BJ (cell line): ENCODE results near the gene NCAPH2. TPM values are rescaled to one million over a fixed set of nuclear protein-coding genes. Genes with fewer than 3 reads are reported as not detected.

Experiments used
- CTCF ChIA-PET: fragments of 350-600 bp; formaldehyde crosslinking; extraction: SDS; loops from one replicate; lab custom pipeline; 2021; ENCODE audit warnings: antibody characterized with exemption, inconsistent platforms; lab: Yijun Ruan, JAX
- POLR2A ChIA-PET: fragments of 300-600 bp; sonication (Branson Sonifier 250); formaldehyde crosslinking; extraction: SDS; loops from one replicate; lab custom pipeline; 2021; ENCODE audit warnings: antibody characterized with exemption; lab: Charles Lee
- DNase-seq: peaks from one replicate; pipeline ENCODE4 v3.0.0-alpha.2; 2011; ENCODE audit warnings: low read depth
- H3K27me3 ChIP-seq: 2 replicates; pipeline ENCODE4 v1.6.0; 2011; ENCODE audit warnings: low read length; ENCODE audit not compliant: control insufficient read depth, insufficient read depth
- H3K36me3 ChIP-seq: 2 replicates; pipeline ENCODE4 v1.5.1; 2011; ENCODE audit warnings: low read length; ENCODE audit not compliant: control insufficient read depth, insufficient read depth
- H3K4me3 ChIP-seq: 2 replicates; pipeline ENCODE4 v1.5.1; 2011; ENCODE audit warnings: low read depth, mild to moderate bottlenecking, control low read depth, low read length
- CTCF ChIP-seq: IDR thresholded peaks from 2 replicates; pipeline ENCODE4 v1.5.1; 2011; ENCODE audit warnings: low read depth, mild to moderate bottlenecking, control low read depth, inconsistent platforms, low read length, moderate library complexity; ENCODE audit not compliant: insufficient read depth
- polyA minus RNA-seq: library from RNA; depleted of rRNA, polyadenylated mRNA; stranded (reverse); fragments of >200 nt; gene quantifications from 2 replicates; pipeline ENCODE4 v1.2.3, GENCODE V29; 2011; rRNA and poly(A)+ RNA removed
- polyA plus RNA-seq: library from polyadenylated mRNA; depleted of rRNA; stranded (reverse); fragments of >200 nt; gene quantifications from 2 replicates; pipeline ENCODE4 v1.2.3, GENCODE V29; 2011; rRNA removed

The NCAPH2 gene
- polyA plus RNA-seq (16.1 and 31.7 TPM in 2 replicates), polyA minus RNA-seq (22.3 and 29.2 TPM in 2 replicates)

DNA sequence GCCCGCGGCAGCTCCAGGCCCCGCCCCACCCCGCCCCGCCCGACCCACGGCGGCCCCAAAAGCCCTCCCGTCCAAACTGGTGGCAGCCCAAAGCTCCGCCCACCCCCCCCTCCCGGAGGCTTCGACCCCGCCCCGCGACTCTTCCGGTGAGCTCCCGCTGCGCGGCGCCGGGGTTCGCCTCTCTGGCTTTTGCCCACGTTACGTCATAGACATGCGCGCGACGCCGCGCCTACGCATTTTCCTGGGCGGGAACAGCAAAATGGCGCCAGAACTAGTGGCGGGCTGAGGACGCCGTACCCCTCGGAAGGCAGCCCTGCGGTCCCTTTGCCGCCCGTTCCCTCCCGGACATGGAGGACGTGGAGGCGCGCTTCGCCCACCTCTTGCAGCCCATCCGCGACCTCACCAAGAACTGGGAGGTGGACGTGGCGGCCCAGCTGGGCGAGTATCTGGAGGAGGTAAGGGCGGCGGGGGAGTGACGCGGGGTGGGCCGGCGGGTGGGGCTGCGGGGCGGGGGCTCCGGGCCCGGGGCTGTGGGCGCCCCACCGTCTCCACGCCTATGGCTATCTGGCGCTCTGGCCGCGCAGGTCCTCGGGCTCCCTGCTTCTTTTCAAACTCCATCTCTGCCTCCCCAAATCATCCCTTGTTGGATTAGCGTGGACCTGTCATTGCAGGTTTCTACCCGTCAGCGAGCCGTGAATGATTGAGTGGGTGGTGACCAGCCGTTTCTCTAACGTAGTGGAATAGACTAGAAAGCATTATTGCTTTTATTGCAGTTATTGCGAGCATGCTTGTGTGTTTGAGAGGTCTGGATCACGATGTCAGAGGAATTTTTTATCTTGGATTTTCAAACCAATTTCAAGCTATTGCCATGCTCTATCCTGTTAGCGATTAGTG lies at the start of gene NCAPH2:
Gene NCAPH2 (plus strand): TSS at position 234 of the 894 bp plus-strand sequence. CDS start 114 bp downstream, at position 348.
- H3K4me3 ChIP-seq = peak within 1 kb of the TSS; percentile 99
- POLR2A ChIA-PET = interaction anchor here (0.6 to 1.1 kb wide), 3 partner anchors 13 to 22 kb away, joined by 3 to 9 read pairs (median 4); partner anchors contain the start of genes SCO2 and TYMP

DNA sequence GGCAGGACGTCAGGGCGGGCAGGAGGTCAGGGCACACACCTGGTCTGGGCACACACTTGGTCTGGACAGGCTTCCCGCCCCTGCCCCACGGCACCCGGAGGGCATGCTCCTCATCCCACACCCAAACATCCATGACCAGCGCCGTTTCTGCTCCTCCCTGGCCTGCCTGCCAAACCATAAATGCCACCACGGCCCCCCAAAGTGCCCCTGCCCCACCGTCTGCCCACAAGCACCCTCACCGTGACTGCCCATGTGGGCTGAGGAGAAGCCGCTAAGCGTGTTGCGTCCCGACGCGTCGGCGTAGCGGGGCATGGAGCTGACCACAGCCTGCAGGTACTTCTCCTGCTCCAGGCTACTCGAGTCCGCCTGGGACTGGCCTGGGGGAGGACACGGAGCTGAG lies 49.0 kb upstream of the NCAPH2 start:
- Histone ChIP-seq H3K4me3 (no peak overlapping the region), H3K36me3 (peaks cover 68% of the 10 kb centered on the region), H3K27me3 (no peaks in the 10 kb centered on the region)
- CTCF ChIA-PET = interaction anchor here (1.6 to 2.1 kb wide), 2 partner anchors 13 to 14 kb away, joined by 4 to 6 read pairs; no protein-coding TSS in a partner anchor
- TF ChIP-seq CTCF = no peak
- POLR2A ChIA-PET = no interaction called here
- DNase-seq = no peak

More for the DNA sequence above, at the start of gene NCAPH2:
- DNase-seq = peak; percentile 55
- CTCF ChIA-PET = interaction anchor here (1.1 to 3.1 kb wide), 4 partner anchors 11 to 166 kb away, joined by 3 to 13 read pairs (median 9); partner anchors contain the start of gene SCO2
- Histone ChIP-seq H3K36me3 (peaks cover 20% of the 10 kb centered on the region), H3K27me3 (no peaks in the 10 kb centered on the region)
- 0 out of 2 replicates have a peak, but pooled peaks have one; percentile 6 for TF ChIP-seq CTCF

GRCh38 chr22:50459496-50460140 lies 48.4 kb upstream of the NCAPH2 start:
- CTCF ChIA-PET = interaction anchor here (1.6 kb wide), 1 partner anchor 13 kb away, joined by 6 read pairs; no protein-coding TSS in a partner anchor
- peaks cover 68% of the 10 kb centered on the region for H3K36me3 ChIP-seq
- TF ChIP-seq CTCF = no peak
- H3K4me3 ChIP-seq = no peak overlapping the region
- H3K27me3 ChIP-seq = no peaks in the 10 kb centered on the region
- DNase-seq = no peak
- POLR2A ChIA-PET = no interaction called here

- no peak for DNase-seq
- ChIA-PET POLR2A (no interaction called here), CTCF (no interaction called here)
- Histone ChIP-seq H3K4me3 (no peak overlapping the region), H3K36me3 (peaks cover 74% of the 10 kb centered on the region), H3K27me3 (no peaks in the 10 kb centered on the region)
- no peak for TF ChIP-seq CTCF
These were observed 47.1 kb upstream of the NCAPH2 start for GRCh38 chr22:50460938-50461337.

- no peak overlapping the region for H3K4me3 ChIP-seq
- CTCF ChIA-PET = interaction anchor here (1.1 kb wide), 1 partner anchor 9 kb away, joined by 3 read pairs; no protein-coding TSS in a partner anchor
- H3K27me3 ChIP-seq = no peaks in the 10 kb centered on the region
- POLR2A ChIA-PET = no interaction called here
- DNase-seq = no peak
- no peak for TF ChIP-seq CTCF
- peaks cover 77% of the 10 kb centered on the region for H3K36me3 ChIP-seq
These were observed 46.5 kb upstream of the NCAPH2 start for GRCh38 chr22:50461536-50461935.
